NCI-H524 treated with DMSO at 0.1 percent for 48 hours (cell line): Measurements from ENCODE around the gene HAUS5.

Experiments
- DNase-seq: peaks from one replicate; lab custom pipeline; 2025; lab: John Stamatoyannopoulos, UW

Gene HAUS5

DNA sequence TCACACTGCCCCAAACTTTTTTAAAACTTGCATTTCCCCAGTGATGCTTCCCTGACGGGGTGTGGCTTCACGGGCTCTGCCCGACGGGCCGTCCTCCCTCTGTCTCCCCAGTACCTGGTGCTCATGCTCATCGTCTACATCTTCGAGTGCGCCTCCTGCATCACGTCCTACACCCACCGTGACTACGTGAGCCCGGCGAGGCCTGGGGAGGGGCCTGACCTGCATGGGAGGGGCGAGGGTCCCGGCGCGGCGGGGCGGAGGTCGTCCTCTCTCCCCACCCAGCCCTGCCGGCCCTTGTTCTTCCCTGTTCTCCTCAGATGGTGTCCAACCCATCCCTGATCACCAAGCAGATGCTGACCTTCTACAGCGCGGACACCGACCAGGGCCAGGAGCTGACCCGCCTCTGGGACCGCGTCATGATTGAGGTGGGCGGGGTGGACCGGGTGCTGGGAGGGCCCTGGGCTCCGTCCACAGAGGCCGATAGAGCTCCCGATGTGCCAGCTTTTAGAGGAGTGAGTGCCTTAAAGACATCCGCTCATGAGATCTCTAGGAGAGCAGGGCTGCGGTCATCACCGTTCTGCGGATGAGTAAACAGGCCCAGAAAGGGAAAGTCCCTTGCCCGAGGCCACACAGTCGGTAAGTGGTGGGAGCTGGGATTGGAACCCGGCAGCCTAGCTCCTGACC, 60.7 kb downstream of the HAUS5 start:
- no peak for DNase-seq
